Activated CD8-positive, alpha-beta memory T cell treated with anti-CD3 and anti-CD28 coated beads, Interleukin-2, amount 50 U/mL, for 4 hours (primary cell): Measurements from ENCODE around the gene CCND2.

ENCODE experiments used
- DNase-seq: peaks from one replicate; pipeline ENCODE4 v3.0.0-alpha.2; 2020

The CCND2 gene

DNA sequence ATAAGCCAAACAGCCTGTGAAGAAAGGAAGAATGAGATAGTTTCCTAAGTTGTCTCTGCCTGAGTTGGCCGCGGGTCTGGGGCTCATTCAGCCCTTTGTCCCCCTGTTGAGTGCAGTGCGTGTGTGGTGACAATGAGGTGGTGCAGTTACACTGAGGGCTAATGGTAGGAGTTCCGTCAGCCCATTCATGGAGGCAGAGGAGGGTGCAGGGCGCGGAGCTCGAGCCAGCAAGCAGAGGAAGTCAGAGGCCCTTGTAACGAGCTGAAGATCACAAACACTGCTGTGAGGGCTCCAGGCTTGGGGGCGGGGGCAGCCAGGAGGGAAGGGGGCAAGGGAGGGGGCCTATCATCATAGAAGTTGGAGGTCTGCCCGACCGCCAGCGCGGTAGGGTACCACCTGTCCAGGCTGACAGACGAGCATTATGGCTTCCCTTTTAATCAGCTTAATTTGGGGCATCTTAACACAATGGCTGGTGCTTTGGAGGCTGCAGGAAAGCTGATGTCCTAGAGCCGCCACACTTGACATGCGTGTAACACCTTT is 20.5 kb downstream of the CCND2 start:
- no peak for DNase-seq

DNA sequence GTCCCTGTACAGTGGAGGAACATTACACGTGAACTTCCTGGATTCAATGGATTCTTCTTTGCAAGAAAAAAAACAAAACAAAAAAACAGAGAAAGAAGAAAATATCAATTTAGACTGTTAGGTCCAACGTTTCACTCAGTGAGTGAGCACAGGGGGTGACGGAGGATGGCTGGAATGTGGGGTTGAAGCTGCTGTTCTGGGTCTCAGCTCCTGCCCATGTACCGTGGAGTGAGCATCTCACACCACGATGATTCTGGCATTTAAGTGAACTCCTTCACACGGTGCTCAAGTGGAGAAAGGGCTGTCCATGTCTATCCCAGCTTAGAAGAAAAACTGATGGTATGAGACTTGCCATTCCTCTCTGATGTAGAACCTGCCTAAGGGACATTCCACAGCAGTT is 23.2 kb downstream of the CCND2 start:
- no peak for DNase-seq

DNA sequence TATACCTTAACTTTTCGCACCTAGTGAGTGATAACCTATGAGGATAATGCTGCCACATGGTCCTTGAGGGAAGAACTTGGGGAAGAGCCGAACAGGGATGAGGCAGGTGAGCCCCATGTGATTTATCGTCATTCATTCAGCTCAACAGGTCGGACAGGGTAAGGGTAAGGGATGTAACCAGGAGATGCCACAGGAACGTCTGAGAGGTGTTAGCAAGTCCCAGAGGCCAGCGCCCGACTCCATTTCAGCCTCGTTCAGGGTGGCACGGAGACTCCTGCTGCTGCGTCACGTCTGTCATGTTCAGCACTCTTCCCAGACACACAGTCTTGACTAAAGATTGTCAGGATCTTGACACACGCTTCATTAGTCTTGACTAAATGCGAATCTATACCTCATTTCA is 24.1 kb downstream of the CCND2 start:
- no peak for DNase-seq

DNA sequence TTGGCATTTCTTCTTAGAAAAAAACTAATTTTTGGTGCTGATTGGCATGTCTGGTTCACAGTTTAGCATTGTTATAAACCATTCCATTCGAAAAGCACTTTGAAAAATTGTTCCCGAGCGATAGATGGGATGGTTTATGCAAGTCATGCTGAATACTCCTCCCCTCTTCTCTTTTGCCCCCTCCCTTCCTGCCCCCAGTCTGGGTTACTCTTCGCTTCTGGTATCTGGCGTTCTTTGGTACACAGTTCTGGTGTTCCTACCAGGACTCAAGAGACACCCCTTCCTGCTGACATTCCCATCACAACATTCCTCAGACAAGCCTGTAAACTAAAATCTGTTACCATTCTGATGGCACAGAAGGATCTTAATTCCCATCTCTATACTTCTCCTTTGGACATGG is 27.3 kb downstream of the CCND2 start:
- DNase-seq: no peak

DNA sequence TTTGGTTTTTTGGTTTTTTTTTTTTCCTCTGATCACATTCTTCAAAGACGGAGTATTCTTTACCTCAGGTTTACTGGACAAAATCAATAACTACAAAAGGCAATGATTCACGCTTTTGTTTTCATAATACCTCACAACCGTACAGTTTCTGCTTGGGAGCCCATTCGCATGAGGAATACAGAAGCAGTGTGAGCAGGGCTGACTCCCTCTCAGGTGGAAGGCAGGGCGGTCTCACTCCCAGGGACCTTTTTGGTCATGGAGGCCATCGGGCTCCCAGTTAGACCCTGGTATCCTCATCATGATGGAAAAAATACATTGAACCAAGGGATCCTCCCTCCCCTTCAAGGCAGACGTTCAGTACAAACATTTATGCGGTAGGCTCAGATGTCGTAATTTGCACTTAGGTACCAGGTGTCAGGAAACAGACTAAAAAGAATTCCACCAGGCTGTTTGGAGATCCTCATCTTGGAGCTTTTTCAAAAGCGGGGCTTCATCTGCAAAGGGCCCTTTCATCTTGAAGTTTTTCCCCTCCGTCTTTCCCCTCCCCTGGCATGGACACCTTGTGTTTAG is 28.5 kb downstream of the CCND2 start:
- no peak for DNase-seq

DNA sequence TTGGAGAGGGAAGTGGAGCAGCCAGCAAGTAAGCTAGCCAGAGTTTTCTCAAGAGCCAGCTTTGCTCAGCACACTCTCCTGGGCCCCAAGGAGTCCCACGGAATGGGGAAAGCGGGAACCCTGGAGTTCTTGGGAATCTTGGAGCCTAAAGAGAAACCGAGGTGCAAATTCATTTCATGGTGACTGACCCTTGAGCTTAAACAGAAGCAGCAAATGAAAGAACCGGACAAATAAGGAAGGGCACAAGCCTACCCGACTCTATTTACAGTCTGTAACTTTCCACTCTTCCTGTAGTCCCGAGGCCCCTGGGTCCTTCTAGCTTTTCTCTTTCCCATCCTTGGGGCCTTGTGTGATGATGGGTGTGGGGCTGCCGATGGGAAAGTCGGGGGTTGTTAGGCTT is 29.3 kb downstream of the CCND2 start:
- DNase-seq: no peak

DNA sequence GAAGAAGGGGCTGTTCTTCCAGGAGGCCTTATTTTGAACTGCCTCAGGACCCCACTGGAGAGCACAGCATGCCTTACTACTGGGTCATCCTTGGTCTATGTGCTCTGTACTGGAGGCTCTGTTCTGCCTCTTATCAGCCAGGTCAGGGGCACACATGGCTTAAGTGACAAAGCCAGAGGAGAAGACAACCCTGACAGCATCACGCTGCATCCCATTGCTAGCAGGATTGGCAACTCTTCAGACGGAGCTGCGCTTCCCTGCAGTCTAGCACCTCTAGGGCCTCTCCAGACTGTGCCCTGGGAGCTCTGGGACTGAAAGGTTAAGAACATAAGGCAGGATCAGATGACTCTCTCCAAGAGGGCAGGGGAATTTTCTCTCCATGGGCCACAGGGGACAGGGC is 30.2 kb downstream of the CCND2 start:
- DNase-seq: no peak

DNA sequence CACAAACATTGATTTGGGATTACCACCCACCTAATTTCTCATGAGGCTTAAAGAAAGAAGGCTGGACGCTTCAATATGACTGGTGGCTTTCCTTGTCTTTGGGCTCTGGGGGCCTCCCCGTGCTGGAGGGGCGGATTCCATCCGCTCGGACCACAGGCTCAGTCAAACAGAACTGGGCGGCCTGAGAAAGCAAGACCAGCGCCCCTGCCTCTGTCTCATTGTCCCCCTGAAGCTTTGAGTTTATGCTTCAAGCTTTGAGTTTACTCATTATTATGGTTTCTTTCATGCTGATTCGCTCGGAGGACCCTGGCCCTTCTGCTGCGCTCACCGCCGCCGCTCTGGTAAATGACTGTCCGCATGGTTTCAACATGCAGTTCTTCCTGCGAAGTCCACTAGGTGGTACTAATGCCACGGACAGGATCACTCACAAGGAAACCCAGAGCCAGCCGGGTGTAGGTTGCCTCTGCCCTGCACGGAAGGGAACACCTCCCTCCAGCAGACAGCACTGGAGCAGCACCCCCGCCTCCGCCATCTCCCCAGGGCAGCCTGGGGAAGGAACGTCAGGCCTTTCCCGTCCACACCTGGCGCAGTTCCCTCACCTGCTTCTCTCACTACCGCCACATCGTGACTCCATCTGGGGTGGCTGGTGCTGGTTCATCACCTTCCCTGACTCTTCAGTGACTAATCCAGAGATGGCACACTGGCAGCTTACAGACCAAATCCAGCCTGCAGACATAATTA is 34.2 kb downstream of the CCND2 start:
- DNase-seq: no peak

DNA sequence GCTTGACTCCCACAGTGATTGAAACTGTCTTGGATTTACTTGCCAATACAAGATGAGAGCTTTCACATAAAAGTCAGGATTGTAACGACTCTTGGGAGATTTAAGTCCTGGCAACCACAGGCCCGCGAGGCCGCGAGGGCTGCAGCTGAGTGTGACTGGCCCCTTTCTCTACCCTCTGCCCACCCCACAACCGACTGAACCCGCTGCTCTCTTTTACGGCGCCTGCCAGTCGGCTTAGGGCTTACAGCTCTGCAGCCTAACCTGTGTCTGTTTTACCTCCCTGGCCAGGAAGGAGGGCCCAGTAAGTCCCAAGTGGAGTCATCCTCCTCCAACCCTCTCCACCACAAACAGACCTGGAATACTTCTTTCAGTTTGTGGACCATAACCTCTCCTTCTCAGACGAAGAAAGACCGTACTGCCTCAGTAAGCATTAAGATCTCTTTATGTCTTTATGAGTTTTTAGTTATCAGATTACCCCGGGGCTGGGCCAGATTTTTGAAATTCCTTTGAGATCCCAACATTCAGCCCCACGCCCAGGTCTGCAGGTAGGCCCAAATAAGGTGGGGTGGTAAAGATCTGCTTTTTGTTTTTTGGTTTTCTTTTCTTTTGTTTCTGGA is 34.9 kb downstream of the CCND2 start:
- no peak for DNase-seq

DNA sequence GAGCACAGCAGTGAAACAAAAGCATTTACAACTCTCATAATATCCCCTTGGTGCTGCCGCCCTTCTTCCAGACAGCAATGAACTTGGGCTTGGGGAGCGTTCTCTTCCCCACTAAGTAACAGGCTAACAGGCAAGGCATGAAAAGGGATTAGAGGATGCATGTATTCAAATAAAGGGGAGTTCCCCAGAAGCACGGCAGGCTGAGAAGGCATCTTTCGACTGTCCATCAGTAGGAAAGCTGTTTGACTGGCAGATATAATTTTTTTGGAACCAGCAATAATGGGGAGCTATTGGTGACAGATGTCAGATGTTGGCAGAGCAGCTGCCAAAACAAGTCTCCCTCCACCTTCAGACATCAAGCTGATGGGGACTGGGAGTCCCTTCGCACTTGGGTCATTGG is 38.2 kb downstream of the CCND2 start:
- no peak for DNase-seq

DNA sequence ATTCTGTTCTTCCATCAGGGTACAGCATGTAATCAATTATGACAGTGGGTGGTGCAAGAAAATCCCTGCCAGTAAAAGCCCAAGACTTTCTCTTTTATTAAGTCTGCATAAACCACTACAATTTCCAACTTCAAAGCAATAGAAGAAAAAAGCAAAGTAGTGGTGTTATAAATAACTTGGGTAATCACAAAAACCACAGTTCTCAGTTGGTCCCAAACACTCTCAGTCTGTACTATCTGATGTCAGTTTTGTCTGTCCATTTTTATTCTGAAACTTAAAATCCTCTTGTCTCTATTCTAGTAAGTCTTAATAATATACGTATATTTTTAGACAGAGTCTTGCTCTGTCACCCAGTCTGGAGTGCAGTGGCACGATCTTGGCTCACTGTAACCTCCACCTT is 38.7 kb downstream of the CCND2 start:
- DNase-seq: no peak

DNA sequence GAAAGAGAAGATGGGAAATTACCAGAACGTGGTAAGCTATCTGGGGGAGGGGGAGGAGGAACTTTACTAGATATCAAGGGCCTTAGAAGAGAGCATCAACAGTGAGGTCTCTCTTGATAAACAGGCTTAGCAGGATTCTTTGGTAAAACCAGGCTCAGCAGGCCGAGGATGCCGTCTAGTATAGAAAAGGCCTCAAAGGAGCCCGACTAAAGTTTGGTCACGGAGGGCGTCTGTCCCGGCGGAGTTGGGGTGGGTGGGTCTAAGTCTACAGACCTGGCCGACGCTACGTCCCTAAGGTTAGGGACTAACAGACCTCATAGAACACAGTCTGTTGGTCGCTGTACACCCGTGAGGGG is 46.9 kb downstream of the CCND2 start:
- DNase-seq: no peak

DNA sequence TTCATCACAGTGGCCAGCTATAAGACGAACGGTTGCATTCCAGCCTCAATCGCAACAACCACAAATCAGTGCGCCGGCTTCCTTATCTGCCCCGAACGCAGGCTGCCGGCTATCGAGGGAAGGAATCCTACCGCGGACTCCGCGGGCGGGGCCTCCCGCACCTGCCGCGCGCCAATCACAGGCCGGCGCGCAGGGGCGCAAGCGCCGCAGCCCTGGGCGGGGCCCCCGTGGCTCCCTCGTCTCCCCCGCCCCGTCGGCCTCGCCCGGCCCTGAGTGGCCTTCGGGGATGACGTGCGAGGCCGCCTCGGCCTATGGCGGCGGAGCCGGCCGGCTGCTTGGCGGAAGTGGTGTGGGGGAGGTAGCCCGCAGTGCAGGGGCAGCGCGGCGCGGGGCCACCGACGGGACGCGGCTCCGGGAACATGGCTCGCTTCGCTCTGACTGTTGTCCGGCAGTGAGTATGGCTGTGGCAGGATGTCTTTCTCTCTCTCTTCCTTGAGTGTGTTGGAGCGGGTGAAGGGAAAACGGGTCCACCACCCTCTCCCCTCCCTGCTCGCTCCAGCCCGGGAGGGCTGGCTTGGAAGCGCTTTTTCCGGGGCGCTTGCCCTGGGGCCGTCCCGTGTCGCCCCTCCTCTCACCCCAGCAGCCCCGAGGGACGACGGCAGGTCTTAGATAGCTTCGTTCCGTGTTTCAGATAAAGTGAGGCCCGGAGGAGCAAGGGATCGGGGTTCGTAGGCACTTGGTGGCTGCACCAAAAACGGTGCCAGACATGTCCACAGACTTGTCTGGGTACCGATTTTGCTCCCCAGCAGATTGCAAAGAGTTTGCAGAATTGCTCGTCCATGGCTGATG is 47.5 kb downstream of the CCND2 start, which contains the start of gene TIGAR:
Gene TIGAR, plus strand, starts transcription at position 361 of the 849 bp plus-strand sequence. Its CDS starts 59 bp downstream, at position 420.
- peak; percentile 89 for DNase-seq

DNA sequence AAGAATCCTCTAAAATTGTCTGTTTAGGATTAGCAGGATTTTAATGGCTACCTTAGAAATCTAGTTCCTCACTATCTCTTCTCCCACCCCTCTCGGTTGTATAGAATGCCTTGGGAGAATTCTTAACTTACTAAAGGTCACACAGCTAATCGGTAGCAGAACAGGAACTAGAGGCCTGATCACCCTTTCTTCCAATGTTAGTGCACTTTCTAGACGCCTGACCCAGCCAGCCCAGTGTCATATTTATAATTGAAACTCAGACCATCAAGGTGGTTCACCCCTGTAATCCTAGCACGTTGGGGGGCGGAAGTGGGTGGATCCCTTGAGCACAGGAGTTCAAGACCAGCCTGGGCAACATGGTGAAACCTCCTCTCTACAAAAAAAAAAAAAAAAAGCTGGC is 49.2 kb downstream of the CCND2 start:
- no peak for DNase-seq
